GM18519 (cell line): ENCODE measurements around the gene DNAJC6.

ENCODE experiments used
- ATAC-seq: cut with Tn5 transposase; IDR thresholded peaks from one replicate; pipeline ENCODE4 v1.9.1; 2021; ENCODE audit warnings: mild to moderate bottlenecking, moderate library complexity; ENCODE audit not compliant: unreplicated experiment, low FRiP score

DNAJC6 gene

GRCh38 chr1:65458730-65459396 lies 149.5 kb downstream of the DNAJC6 start:
- ATAC-seq: no peak

- ATAC-seq: peak; percentile 75
These were observed 150.0 kb downstream of the DNAJC6 start for GRCh38 chr1:65459397-65459768.
